CD14-positive monocyte (primary cell): ENCODE measurements around the gene NTM. TPM values are rescaled to one million over a fixed set of nuclear protein-coding genes. Genes with fewer than 3 reads are reported as not detected.

Experiments
- DNase-seq, 3 donors: peaks; one replicate each; pipeline ENCODE4 v3.0.0-alpha.2; 2011 to 2022
- H2AFZ ChIP-seq: 2 replicates; pipeline ENCODE4 v1.6.0; 2012; ENCODE audit warnings: mild to moderate bottlenecking, low read depth, low read length, inconsistent platforms; ENCODE audit not compliant: insufficient read depth, poor library complexity, severe bottlenecking
- H3K27ac ChIP-seq, 2 donors: 1 replicate in 1 of 2; 2 replicates in 1 of 2; pipeline ENCODE4 v1.5.1; 2012 to 2013; ENCODE audit warnings: low read length in 2 of 2, control low read depth in 1 of 2, inconsistent platforms in 1 of 2, low read depth in 1 of 2, mild to moderate bottlenecking in 1 of 2
- H3K27me3 ChIP-seq, 2 donors: one replicate each; pipeline versions ENCODE4 v1.6.0 to v1.6.1; 2011 to 2013; ENCODE audit warnings: low read length in 2 of 2; ENCODE audit not compliant: control insufficient read depth in 2 of 2, insufficient read depth in 2 of 2
- H3K36me3 ChIP-seq, 2 donors: replicated peaks in 1 of 2; 1 replicate in 1 of 2; 2 replicates in 1 of 2; pipeline versions ENCODE4 v1.5.1 to v1.6.1; 2012 to 2013; ENCODE audit warnings: low read length in 2 of 2, control low read depth in 1 of 2, inconsistent platforms in 1 of 2, mild to moderate bottlenecking in 1 of 2; ENCODE audit not compliant: insufficient read depth in 2 of 2, control insufficient read depth in 1 of 2
- H3K4me1 ChIP-seq, 2 donors: 1 replicate in 1 of 2; 2 replicates in 1 of 2; pipeline versions ENCODE4 v1.5.1 to v1.6.1; 2012 to 2013; ENCODE audit warnings: low read length in 2 of 2, control low read depth in 1 of 2, inconsistent platforms in 1 of 2, mild to moderate bottlenecking in 1 of 2, moderate library complexity in 1 of 2; ENCODE audit not compliant: insufficient read depth in 2 of 2, control insufficient read depth in 1 of 2
- H3K4me2 ChIP-seq: replicated peaks from 2 replicates; pipeline ENCODE3; 2012; ENCODE audit warnings: low read length, moderate library complexity, mild to moderate bottlenecking; ENCODE audit not compliant: poor library complexity, severe bottlenecking; ENCODE audit errors: extremely low read depth
- H3K4me3 ChIP-seq, 3 experiments: fragments of 200-600 bp in 1 of 3; sonication (generic) in 1 of 3; replicated peaks in 1 of 3; 1 replicate in 2 of 3; 2 replicates in 1 of 3; pipeline ENCODE4 v1.5.1; 2011 to 2013; ENCODE audit warnings: low read length in 3 of 3, mild to moderate bottlenecking in 3 of 3, control low read depth in 2 of 3, low read depth in 2 of 3, inconsistent platforms in 1 of 3, moderate library complexity in 1 of 3
- H3K79me2 ChIP-seq: 2 replicates; pipeline ENCODE4 v1.6.0; 2012; ENCODE audit warnings: mild to moderate bottlenecking, control low read depth, inconsistent platforms, low read length, moderate library complexity; ENCODE audit not compliant: insufficient read depth
- H3K9ac ChIP-seq: 2 replicates; pipeline ENCODE4 v1.6.0; 2017; ENCODE audit warnings: low read length, mild to moderate bottlenecking; ENCODE audit not compliant: insufficient read depth, poor library complexity, severe bottlenecking
- H3K9me3 ChIP-seq, 2 donors: replicated peaks in 1 of 2; 1 replicate in 1 of 2; 2 replicates in 1 of 2; pipeline versions ENCODE4 v1.5.1 to v1.6.1; 2012 to 2013; ENCODE audit warnings: low read length in 2 of 2, control low read depth in 1 of 2; ENCODE audit not compliant: control insufficient read depth in 1 of 2, insufficient read depth in 1 of 2
- H4K20me1 ChIP-seq: 2 replicates; pipeline ENCODE4 v1.6.0; 2012; ENCODE audit warnings: mild to moderate bottlenecking, low read length, control low read depth, moderate library complexity; ENCODE audit not compliant: insufficient read depth
- H3K27ac Mint-ChIP-seq, 7 donors: one replicate each; pipeline ENCODE4 v1.8.0; 2020; ENCODE audit warnings: mild to moderate bottlenecking in 7 of 7, mixed read lengths in 7 of 7, moderate library complexity in 6 of 7, inconsistent platforms in 2 of 7
- H3K27me3 Mint-ChIP-seq, 3 donors: one replicate each; pipeline ENCODE4 v1.8.0; 2021 to 2022; ENCODE audit warnings: low read depth in 3 of 3, mild to moderate bottlenecking in 3 of 3, mixed read lengths in 3 of 3, moderate library complexity in 3 of 3, inconsistent platforms in 1 of 3
- H3K36me3 Mint-ChIP-seq, 2 donors: one replicate each; pipeline ENCODE4 v1.8.0; 2020; ENCODE audit warnings: mixed read lengths in 2 of 2, inconsistent platforms in 1 of 2, mild to moderate bottlenecking in 1 of 2
- H3K4me1 Mint-ChIP-seq: one replicate; pipeline ENCODE4 v1.8.0; 2020; ENCODE audit warnings: mild to moderate bottlenecking, mixed read lengths
- H3K4me3 Mint-ChIP-seq, 2 donors: one replicate each; pipeline ENCODE4 v1.8.0; 2020; ENCODE audit warnings: mild to moderate bottlenecking in 2 of 2, mixed read lengths in 2 of 2, moderate library complexity in 1 of 2
- H3K9me3 Mint-ChIP-seq, 7 donors: one replicate each; pipeline ENCODE4 v1.8.0; 2020 to 2022; ENCODE audit warnings: mixed read lengths in 7 of 7, mild to moderate bottlenecking in 6 of 7, moderate library complexity in 6 of 7, inconsistent platforms in 2 of 7
- WGBS: methylation state at CpG from one replicate; pipeline ENCODE4 v1.1.5; 2013; ENCODE audit warnings: missing lambda C conversion rate; ENCODE audit not compliant: insufficient coverage; 5-methylcytosine and 5-hydroxymethylcytosine counted together
- intact Hi-C, 2 donors: fragments of 100-400 bp; cut with micrococcal nuclease; formaldehyde crosslinking; loops; one replicate each; pipeline versions ENCODE4 v1.15.0 to v1.15.1; 2023
- polyA plus RNA-seq, 3 donors: library from polyadenylated mRNA; depleted of rRNA in 1 of 3; unstranded in 2 of 3; stranded (reverse) in 1 of 3; fragments of 300-500 nt in 2 of 3; fragments of >200 nt in 1 of 3; fragmentation: Illumina TruSeq in 2 of 3; gene quantifications; 1 replicate in 2 of 3; 2 replicates in 1 of 3; pipeline ENCODE4 v1.2.3, GENCODE V29; 2012 to 2021
- TF ChIP-seq, protein P1 (sequence below): fragments of 200-600 bp; IDR thresholded peaks from one replicate; pipeline ENCODE4 v1.8.0; 2022; ENCODE audit warnings: antibody characterized with exemption, mild to moderate bottlenecking

Gene NTM
- polyA plus RNA-seq, 3 donors = not detected

- Mint-ChIP-seq H3K4me3 (no peak overlapping the region), H3K36me3 (no peaks in the 10 kb centered on the region), H3K9me3 (no peaks in the 10 kb centered on the region), H3K4me1 (peaks cover 2% of the 10 kb centered on the region), H3K27me3 (peaks cover 5 to 14% (median 9%) of the 10 kb centered on the region in 3 donors), H3K27ac (no peak overlapping the region)
- DNase-seq = no peak
- no peak overlapping the region for H3K4me3 ChIP-seq
- WGBS = 83% methylated on average over 1 of the region's 4 CpGs
- no peaks in the 10 kb centered on the region for H3K9me3 ChIP-seq
- H3K4me1 ChIP-seq = no peaks in the 10 kb centered on the region
- H3K9ac ChIP-seq = no peak overlapping the region
- H3K79me2 ChIP-seq = no peaks in the 10 kb centered on the region
- intact Hi-C loops = no loop called here
- no peaks in the 10 kb centered on the region for H3K36me3 ChIP-seq
- H3K27ac ChIP-seq = no peak overlapping the region
- H3K4me2 ChIP-seq = no peak overlapping the region
- no peaks in the 10 kb centered on the region for H4K20me1 ChIP-seq
- TF ChIP-seq, protein P1, sequence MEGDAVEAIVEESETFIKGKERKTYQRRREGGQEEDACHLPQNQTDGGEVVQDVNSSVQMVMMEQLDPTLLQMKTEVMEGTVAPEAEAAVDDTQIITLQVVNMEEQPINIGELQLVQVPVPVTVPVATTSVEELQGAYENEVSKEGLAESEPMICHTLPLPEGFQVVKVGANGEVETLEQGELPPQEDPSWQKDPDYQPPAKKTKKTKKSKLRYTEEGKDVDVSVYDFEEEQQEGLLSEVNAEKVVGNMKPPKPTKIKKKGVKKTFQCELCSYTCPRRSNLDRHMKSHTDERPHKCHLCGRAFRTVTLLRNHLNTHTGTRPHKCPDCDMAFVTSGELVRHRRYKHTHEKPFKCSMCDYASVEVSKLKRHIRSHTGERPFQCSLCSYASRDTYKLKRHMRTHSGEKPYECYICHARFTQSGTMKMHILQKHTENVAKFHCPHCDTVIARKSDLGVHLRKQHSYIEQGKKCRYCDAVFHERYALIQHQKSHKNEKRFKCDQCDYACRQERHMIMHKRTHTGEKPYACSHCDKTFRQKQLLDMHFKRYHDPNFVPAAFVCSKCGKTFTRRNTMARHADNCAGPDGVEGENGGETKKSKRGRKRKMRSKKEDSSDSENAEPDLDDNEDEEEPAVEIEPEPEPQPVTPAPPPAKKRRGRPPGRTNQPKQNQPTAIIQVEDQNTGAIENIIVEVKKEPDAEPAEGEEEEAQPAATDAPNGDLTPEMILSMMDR = no peak
- no peak overlapping the region for H2AFZ ChIP-seq
- H3K27me3 ChIP-seq = no peaks in the 10 kb centered on the region
Observed at GRCh38 chr11:131734871-131735270, 364.5 kb downstream of the NTM start.

- H2AFZ ChIP-seq = no peak overlapping the region
- no peaks in the 10 kb centered on the region for H3K9me3 Mint-ChIP-seq
Observed at GRCh38 chr11:131737357-131737756, 366.9 kb downstream of the NTM start.

More at GRCh38 chr11:131737357-131737756, 366.9 kb downstream of the NTM start:
- H3K4me2 ChIP-seq = no peak overlapping the region
- intact Hi-C loops = no loop called here
- TF ChIP-seq, protein P1 = no peak
- peak overlapping the region in 1 of 7 donors; percentile 18 for H3K27ac Mint-ChIP-seq
- no peaks in the 10 kb centered on the region for H3K79me2 ChIP-seq
- no peaks in the 10 kb centered on the region for H3K36me3 Mint-ChIP-seq
- H3K4me3 Mint-ChIP-seq = no peak overlapping the region
- H4K20me1 ChIP-seq = no peaks in the 10 kb centered on the region
- H3K4me1 Mint-ChIP-seq = peaks cover 2% of the 10 kb centered on the region
- H3K9me3 ChIP-seq = no peaks in the 10 kb centered on the region
- no peak overlapping the region for H3K27ac ChIP-seq
- H3K27me3 Mint-ChIP-seq = peaks cover 10 to 16% (median 11%) of the 10 kb centered on the region in 3 donors
- H3K36me3 ChIP-seq = no peaks in the 10 kb centered on the region
- no peaks in the 10 kb centered on the region for H3K27me3 ChIP-seq
- no CpG with 5 or more reads among the region's 7 CpGs for WGBS
- no peak overlapping the region for H3K9ac ChIP-seq
- no peak overlapping the region for H3K4me3 ChIP-seq
- H3K4me1 ChIP-seq = no peaks in the 10 kb centered on the region
- no peak for DNase-seq
